ENCODE measurements around the gene XPOT.

- TF ChIP-seq EZH2phosphoT487 (IDR thresholded peaks at IDR 0.05; ENCODE audit: insufficient read depth, low read depth) (no peak), EZH2 (IDR thresholded peaks at IDR 0.05; ENCODE audit: insufficient read depth, poor library complexity, severe bottlenecking) (no peak)
These were observed 89.3 kb downstream of the XPOT start for GRCh38 chr12:64493513-64493912.
